Cerebellar cortex (tissue), 1 donor: ENCODE results near the gene SLC22A3.
"Not testable (repeated sequence)": the region's sequence is repeated elsewhere in the genome, so short reads cannot be mapped to it uniquely, and the experiment has no call there.

Experiments used
- DNase-seq: peaks from one replicate; pipeline ENCODE4 v3.0.0-alpha.2; 2015; ENCODE audit warnings: low spot score

SLC22A3 gene

DNA sequence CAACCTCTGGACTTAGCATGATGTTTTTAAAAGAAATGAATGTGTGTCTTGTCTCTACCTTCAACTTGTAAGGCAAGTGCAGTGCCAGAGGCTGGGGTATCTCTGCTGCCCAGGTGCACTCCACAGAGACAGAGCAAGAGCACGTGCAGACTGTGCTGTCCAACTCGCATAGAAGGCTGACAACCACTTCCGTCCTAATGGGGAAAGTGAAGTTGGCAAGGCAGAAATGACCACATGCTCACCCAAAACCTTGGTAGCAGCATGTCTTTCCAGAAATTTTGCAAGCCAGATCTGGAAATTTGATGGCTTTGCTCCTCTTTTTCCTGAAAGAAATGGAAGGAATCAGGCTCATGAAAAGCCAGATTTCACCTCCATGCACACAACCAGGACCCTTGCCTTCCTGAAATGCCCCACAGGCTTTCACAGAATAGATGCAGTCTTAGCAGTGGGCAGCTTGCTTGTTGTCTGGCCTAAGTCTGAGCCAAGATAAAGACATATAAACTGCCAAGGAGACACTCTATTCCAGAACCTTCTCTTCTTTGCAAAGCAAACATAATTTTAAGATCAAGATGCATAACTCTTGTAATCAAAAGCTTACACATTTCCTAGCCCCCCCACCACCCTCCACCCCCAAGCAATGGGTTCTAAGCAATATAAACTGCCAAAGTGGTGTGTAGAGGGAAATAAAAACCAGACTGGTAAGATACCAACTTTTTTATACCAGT lies 26.8 kb downstream of the SLC22A3 start:
- DNase-seq: no peak

DNA sequence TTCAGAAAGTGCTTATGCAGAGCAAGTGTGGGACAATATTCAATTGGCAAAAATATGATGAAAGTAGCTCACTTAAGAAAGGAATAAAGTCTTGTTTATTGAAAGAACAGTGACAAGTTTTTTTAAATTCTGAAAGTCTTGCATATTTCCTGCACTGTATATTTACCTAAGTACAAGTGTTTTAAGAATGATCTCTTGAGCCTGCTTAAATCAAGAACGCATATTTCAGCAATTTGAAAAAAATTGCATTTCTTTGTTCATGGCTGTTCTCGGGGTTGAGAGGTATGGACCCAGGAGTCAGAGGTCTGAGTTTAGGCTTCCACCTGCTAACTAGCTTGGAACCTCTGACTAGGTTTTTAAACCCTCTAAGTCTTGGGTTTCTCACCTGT lies 27.4 kb downstream of the SLC22A3 start:
- no peak for DNase-seq

DNA sequence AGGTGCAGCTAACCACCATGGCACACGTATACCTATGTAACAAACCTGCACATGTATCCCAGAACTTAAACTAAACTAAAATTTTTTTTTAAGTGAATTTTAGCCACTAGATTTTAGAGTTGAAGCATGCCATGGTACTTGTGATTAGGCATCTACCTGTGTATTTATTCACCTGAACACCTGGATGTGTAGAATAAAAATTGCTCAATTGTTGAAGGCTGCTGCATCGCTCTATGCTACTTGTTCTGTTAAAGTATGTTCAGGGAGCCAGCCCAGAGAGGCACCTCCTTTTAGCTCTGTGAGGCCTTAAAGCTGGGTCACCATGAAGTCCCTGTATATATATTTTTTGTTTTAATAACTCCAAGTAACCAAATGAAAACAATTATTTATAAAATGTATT lies 28.3 kb downstream of the SLC22A3 start:
- no peak for DNase-seq

DNA sequence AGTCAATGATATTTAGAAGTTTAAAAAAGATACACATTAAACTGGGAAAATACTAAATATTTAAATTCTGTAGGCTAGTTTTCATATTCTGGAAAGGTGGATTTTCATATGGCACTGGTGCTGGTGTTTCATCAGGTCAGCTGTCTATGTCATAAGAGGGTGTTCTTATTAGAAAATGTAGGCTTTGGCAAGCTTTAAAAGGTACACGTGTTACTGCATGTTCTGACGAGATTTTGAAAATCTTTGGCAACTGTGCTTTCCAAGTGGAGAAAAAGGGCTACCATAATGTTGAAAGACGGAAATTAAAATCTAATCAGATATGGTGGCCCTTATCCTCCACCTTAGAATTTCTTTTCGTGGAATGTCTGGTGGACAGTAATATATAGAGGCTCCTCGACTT lies 30.0 kb downstream of the SLC22A3 start:
- DNase-seq: no peak

DNA sequence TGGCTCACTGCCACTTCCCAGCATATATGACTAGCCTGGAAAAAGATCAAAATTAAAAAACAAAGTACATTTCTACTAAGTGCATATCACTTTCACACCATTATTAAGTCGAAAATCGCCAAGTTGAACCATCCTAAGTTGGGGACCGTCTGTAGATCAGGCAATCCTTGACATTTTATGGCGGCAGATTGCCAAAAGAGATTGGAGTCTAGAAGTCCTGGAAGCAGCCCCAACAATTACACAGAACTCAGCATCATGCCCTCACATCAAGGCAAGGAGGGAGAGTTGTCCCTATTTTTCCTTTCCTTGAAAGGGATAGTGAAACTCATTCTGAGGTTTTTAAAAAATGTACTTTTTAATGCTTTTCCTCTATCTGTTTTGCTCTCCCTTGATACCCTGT lies 30.7 kb downstream of the SLC22A3 start:
- no peak for DNase-seq

DNA sequence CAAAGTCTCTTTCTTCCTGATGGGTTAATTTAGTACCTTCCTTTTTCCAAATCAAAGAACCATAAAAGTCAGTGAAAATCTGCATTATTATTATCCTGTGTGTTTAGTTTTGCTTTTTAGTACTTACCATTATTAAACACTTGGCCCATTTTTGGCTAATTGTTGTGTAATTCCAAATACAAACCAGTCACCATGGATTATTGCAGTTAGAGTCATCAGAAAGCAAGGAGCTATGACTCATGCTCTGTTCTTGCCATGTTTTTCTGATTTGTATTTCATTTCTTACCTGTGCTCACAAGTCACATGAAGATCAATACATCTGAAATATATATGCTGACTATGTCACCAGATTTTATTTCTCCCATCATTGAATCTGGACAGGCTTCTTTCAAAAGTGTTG lies 31.3 kb downstream of the SLC22A3 start:
- no peak for DNase-seq

DNA sequence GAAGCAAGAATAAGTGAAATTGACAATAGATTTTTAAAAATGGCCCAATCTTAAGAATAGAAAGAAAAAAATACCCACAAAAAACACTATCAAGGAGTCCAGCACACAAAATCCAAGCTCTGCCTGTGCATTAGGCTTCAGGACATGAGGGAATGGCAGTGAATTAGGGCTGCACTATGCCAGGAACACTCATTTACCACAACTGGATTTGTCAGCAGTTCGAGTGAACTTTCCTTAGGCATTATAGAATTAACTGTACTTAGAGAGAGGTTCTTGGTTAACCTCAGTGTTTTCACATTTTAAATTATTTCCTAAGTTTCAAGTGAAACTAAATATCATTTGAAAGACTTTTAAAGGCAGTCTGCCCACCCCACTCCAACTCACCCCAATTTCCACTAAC lies 34.8 kb downstream of the SLC22A3 start:
- no peak for DNase-seq

DNA sequence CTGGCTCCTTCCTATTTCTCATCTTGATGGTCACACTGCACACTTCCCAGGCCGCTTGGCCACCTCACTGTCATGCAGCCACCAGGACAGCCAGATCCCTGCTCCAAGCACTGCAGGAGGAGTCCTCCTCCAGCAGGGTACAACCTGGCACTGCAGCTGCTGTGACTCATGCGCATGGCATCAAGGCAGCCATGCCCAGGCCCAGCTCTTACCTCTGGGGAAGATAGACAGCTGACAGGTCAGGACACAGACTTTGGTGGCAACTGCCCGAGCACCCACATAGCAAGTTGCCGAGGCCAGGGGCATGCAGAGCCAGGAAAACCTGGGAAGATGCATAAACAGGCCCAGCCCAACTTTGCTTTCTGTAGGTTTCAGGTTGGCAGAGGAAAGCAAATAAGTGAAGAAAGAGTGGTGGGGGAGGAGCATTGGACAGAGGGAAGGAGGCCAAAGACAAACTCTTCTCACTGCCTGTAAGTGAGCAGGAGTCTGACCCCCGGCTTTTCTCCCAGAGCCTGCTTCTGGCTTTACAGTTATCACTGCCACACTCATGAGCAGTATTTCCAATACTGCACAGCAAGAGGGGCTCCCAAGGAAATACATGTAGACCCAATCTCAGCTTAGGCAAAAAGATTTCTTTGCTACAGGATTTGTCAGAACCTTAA lies 38.8 kb downstream of the SLC22A3 start:
- DNase-seq: no peak

DNA sequence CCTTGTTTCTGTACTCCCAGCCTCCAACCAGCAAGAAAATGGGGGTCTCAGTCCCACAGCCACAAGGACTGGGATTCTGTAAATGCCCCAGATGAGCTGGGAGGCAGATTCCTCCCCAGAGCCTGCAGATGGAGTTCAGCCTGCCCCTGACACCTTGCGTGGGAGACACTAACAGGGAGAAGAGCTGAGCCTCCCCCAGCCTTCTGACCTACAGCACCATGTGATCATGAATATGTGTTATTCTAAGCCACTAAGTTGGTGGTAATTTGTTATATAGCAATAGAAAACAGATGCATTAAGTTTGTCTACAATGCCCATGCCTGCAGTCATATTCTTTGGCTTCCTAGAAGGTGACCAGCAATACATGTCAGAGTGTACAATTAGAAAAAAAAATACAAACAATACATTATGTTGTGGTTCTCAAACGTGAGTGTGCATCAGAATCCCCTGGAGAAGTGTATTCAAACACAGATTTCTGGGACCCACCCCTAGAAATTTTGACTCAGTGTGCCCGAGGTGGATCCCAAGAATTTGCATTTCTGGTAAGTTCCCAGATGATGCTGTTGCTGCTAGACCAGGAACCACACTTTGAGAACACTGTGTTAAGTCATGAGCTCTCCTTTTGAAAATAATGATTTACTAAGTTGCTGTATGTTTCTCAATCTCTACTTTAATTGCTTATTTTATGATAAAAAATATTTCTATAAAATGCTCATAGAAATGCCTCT lies 39.9 kb downstream of the SLC22A3 start:
- no peak for DNase-seq

DNA sequence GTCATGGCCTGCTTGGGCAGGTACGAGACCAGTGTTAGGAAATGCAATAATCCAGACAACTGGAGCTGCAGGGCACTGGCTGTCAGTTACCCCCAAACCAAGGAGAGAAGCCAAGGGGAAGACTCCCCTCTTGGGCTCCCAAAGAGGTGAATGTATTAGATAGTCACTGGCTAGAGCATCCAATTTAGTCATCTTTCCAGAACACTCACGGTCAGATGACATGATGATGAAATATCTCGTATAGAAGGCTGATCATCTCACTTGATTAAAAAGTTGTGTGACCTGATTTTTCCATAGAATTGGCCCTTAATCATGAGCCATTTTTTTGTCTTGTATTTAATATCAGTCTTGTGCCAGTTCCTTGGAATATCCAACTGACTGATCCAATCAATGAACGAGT lies 40.7 kb downstream of the SLC22A3 start:
- DNase-seq: no peak

DNA sequence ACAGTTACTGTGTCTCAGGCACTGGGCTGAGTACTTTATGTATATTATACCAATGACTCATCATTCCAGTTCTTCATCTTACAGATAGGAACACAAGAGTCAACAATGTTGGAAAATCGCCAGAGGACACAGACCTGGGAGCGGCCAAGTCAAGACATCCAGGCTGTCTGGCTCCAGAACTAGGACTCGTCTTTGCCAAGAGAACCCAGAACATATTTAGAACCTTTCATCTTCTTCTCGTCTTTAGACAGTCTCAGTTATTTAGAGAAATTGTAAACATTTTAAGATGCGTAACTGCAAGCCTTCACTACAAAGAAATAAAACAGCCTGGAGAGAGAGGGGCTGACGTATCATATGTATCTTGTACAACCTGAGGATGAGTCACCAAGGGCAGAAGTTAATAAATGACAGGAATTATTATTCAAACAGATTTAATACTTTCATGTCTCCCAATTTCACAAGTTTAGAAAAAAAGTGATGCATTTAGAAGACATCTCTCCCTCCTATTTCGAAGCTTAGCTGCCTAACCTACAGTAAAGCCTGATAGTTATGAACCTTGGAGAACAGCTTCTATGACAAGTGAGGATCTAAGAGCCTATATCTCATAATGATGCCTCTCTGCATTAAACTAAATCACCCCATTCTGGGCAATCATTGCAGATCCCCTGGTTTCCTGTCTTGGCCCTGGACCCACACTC lies 43.4 kb downstream of the SLC22A3 start:
- DNase-seq: no peak

DNA sequence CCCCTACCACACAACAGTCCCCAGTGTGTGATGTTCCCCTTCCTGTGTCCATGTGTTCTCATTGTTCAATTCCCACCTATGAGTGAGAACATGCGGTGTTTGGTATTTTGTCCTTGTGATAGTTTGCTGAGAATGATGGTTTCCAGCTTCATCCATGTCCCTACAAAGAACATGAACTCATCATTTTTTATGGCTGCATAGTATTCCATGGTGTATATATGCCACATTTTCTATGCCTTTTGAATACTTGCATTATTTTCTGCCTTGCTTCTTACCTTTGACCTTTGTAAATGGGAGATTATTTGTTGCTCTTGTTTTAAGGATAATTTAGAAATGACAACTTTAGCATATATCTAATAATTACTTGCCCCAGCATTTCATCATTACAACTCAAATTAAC lies 45.3 kb downstream of the SLC22A3 start:
- not testable (repeated sequence) for DNase-seq

DNA sequence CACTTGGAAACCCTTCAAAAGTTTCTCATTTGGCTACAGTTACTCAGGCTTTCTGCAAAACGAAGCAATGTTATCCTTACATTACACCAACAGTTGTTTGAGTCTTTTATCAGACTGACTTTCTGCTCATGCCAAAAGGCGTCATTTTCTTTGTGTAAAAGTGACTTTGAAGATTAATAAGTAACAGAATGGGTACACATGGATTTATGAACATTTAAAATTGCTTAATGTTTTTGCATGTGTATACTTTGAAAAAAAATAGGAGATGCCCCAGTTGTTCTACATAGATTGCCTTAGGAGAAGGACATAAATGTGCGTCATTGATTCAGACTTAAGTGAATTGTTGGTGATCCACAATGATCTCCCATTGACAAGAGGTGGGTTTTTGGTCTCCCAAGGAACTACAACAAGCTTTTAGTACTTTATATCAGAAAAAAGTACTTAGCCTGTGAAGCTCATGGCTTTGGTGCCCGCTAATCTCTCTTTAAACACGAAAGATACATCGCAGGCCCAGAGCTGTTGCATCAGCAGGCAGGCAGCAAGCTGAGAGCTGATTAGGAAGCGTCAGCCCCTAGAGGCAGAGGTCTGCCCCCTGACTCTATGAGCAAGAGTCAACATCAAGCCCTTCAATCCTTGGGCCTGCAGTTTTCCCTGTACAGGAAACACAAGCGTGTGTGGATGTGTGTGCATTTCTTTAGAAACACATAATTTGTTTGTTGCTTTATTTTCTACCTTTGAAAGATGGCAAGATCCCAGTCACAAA lies 45.9 kb downstream of the SLC22A3 start:
- no peak for DNase-seq

DNA sequence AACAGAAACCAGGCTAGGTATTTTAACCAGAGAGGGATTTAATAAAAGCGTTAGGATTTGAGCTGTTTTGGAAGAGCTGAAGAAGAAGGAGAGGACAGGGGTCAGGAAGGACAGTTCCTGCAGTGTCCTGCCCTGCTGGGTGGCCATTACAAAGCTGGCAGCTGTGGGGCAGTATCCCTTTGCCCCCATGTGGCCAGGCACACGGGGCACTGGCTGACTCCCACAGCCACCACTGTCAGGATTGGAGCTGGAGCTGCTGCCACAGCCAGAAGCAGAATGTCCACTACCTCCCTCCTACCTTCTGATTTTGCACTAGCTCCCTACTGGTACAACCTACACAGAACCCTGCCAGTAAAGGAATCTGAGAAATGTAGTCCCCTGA lies 46.5 kb downstream of the SLC22A3 start:
- DNase-seq: no peak

DNA sequence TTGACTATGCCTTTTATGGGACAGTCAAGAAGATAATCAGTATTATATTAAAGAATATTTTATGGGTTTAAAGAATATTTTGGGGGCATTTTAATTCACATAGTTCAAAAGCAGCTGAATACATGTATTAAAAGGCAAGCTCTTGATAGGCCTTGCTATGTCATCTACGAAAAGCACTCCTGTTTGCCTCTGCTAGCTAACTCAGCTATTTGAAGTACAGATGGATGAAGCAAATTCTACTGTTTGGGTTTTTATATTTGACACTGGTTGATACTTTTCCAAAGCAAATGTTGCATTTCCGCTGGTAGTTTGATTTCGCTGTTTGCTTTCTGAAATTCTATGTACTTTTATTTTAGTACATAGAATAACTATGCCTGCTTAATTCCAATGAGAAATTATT lies 47.0 kb downstream of the SLC22A3 start:
- no peak for DNase-seq

DNA sequence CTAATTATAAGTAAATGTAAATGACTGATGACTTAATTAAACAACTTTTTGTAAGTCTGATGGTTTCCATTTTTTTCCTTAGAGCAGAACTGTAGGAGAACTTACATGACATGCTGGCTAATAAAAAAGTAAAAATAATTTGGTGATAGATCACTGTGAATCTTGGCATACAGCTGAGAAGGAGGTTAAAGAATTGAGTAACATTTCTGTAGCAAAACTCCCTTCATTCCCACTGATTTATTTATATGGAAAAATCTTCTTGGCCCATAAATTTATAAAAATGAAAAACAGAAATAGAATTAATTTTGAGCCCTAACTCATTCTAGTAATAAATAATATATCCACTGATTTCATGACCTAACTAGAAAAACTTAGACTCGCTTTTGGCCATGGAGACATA lies 48.1 kb downstream of the SLC22A3 start:
- no peak for DNase-seq

DNA sequence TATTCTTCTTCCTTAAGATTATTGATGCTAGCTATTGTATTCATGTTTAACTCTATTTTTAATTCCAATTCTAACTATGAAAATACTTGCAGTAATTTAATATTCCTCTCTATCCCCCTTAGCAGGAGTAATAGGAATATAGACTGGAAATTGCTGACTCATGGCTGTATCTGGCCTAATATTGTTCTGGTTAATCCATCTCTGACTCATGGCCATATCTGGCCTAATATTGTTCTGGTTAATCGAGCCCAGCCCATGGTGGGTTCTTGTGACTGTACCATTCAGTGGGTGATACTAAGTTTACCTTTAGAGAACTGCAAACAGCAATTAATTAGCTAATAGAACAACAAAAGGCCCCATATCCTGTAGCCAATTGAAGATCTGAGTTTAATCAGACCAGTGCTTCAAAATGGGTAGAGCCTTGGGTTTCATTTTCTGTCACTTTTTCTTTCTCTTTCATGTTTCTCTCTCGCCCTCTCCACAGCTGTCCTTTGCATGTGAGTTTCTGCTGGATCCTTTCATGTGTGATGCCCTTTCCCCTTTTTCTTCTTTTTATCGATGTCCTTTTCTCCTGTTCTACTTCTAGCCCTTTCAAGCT lies 50.6 kb downstream of the SLC22A3 start:
- no peak for DNase-seq

DNA sequence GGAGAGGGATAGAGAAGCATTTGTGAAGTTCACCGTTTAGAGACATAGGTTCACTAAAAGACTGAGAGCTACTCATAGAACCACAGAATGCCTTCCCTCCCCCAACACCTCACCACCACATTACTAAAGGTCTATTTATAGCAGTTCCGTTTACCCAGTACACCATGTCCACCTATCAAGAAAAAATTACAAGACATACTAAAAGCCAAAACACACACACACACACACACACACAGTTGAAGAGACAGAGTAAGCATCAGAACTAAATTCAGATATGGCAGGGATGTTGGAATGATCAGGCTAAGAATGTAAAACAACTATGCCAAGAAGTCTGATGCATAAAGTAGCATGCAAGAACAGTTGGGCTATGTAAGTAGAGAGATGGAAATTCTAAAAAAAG lies 52.3 kb downstream of the SLC22A3 start:
- DNase-seq: no peak

DNA sequence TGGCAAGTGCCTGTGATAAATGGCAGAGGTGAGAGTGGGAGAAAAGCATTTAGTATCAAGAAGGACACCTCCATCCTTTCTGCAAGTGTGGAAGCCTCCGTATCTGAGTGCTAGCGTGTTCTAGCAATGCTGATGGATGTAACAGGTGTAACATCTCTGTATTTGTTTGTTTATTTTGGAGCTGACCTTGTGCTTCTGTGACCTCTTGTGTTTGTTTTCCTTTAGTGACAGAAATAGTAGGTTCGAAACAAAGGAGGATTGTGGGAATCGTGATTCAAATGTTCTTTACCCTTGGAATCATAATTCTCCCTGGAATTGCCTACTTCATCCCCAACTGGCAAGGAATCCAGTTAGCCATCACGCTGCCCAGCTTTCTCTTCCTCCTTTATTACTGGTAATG lies 60.4 kb downstream of the SLC22A3 start:
- no peak for DNase-seq

DNA sequence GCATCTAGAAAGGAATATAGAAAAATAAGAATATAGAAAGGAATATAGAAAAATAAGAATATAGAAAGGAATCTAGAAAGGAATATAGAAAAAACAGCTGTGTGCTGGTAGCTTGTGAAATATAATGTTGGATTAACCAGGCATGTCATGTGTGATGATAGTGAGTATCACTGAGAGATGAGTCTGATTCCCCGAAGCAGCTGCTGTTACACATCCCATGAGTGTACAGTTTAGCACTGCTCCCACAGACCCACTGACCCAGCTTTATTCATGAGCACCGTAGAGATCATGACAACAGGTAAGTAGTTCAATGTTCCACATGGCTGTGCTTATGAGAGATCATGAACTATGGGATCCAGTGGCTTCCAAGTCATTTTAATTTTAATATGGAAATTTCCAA lies 64.8 kb downstream of the SLC22A3 start:
- no peak for DNase-seq

DNA sequence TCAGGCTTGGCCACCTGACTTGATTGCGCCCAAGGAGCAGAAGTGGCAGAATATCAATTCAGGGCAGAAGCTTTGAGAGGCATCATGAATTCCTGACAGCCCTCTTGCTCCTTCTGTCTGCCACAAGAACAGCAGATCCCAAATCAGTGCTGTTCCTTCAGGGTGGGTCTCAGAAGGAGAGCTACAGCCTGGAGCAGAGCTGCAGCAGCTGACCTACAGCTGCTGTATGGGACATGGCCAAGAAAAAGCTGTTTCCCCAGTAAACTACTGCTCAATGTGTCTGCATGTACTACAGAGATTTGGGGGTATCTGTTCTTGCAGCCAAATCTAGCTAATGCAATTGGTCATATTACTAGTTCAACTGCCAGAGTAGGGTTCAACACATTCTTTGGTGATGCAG lies 69.0 kb downstream of the SLC22A3 start:
- DNase-seq: no peak

DNA sequence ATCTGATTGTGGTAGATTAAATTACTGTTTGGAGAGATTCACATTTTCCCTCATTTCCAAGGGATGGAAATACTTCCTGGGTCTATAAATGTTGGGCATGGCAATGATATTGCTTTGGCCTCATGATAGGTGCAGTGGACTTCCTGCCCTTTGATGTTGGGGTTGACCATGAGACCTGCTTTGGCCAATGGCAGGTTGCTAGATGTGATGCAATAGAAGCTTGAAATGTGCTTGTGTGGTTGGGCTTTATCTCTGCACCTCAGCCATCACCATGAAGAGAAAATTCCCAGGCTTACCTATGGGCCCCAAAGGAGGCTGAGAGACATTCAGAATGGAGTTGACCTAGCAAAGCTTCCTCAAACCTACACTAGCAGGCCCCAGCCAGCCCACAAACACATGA lies 69.4 kb downstream of the SLC22A3 start:
- DNase-seq: no peak
